ENCODE data around the gene RPA4.

RPA4 gene, protein sequence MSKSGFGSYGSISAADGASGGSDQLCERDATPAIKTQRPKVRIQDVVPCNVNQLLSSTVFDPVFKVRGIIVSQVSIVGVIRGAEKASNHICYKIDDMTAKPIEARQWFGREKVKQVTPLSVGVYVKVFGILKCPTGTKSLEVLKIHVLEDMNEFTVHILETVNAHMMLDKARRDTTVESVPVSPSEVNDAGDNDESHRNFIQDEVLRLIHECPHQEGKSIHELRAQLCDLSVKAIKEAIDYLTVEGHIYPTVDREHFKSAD
- long read RNA-seq = 0 reads

DNA sequence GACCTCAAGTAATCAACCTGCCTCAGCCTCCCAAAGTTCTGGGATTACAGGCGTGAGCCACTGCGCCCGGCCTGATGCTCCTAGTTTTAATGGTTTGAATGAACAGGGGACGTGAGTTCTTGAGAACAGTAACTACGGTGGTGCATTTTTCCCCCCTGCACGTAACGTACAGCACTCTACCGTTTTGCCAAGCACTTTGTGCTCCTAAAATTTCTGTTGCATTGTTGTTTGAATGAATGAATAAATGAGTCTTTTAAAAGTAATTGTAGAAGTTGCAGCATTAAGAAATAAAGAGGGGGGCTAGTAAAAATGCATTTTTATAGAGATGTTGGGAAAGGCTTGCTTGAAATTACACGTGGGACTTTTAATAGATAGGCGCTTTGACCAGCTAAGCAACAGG, at the start of gene RPA4:
Gene RPA4 (plus strand): TSS at position 301 of the 400 bp plus-strand sequence. CDS start 403 bp downstream, outside the sequence.
- H3K27ac ChIP-seq (replicated peaks) = no peak within 1 kb of the TSS
- H3K4me3 ChIP-seq (replicated peaks; ENCODE audit: insufficient read depth, low read length) = no peak within 1 kb of the TSS
- H3K27me3 ChIP-seq (ENCODE audit: insufficient read depth, poor library complexity, severe bottlenecking) = no peaks in the 10 kb centered on the region
- TF ChIP-seq POLR2AphosphoS5 (IDR thresholded peaks at IDR 0.05; ENCODE audit: low read depth) = no peak
- no peak for TF ChIP-seq REST (IDR thresholded peaks at IDR 0.05; ENCODE audit: insufficient replicate concordance, low read depth)
- no peak for TF ChIP-seq SPI1 (IDR thresholded peaks at IDR 0.05; ENCODE audit: borderline replicate concordance, low read depth)
- TF ChIP-seq, protein P1, sequence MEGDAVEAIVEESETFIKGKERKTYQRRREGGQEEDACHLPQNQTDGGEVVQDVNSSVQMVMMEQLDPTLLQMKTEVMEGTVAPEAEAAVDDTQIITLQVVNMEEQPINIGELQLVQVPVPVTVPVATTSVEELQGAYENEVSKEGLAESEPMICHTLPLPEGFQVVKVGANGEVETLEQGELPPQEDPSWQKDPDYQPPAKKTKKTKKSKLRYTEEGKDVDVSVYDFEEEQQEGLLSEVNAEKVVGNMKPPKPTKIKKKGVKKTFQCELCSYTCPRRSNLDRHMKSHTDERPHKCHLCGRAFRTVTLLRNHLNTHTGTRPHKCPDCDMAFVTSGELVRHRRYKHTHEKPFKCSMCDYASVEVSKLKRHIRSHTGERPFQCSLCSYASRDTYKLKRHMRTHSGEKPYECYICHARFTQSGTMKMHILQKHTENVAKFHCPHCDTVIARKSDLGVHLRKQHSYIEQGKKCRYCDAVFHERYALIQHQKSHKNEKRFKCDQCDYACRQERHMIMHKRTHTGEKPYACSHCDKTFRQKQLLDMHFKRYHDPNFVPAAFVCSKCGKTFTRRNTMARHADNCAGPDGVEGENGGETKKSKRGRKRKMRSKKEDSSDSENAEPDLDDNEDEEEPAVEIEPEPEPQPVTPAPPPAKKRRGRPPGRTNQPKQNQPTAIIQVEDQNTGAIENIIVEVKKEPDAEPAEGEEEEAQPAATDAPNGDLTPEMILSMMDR (IDR thresholded peaks at IDR 0.05; ENCODE audit: insufficient read depth, low read length) = no peak
- no peak for TF ChIP-seq GABPA (IDR thresholded peaks at IDR 0.05; ENCODE audit: low read depth)
- DNase-seq (ENCODE audit: low read depth in 1 of 2, low spot score in 1 of 2) = no peak

DNA sequence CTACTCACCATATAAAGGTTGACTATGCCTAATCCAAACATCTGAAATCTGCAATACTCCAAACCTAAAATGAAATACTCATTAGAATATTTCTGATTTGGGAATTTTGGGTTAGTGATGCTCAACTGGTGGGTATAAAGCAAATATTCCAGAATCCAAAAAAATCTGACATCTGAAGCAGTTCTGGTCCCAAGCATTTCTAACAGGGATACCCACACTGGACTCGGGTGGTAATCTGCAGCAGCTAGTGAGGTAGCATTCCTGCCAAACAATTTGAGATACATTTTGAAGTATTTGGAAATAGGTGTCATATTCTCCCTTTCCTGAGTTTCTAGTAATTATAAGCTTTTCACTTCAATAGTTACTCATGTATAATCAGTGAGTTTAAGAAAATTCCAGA, 49.6 kb upstream of the RPA4 start:
- TF ChIP-seq SPI1 (IDR thresholded peaks at IDR 0.05; ENCODE audit: borderline replicate concordance, low read depth) (no peak), GABPA (IDR thresholded peaks at IDR 0.05; ENCODE audit: low read depth) (no peak), REST (IDR thresholded peaks at IDR 0.05; ENCODE audit: insufficient replicate concordance, low read depth) (no peak), POLR2AphosphoS5 (IDR thresholded peaks at IDR 0.05; ENCODE audit: low read depth) (no peak)
- TF ChIP-seq, protein P1 (IDR thresholded peaks at IDR 0.05; ENCODE audit: insufficient read depth, low read length) = no peak
- Histone ChIP-seq H3K27ac (replicated peaks) (no peak overlapping the region), H3K4me3 (replicated peaks; ENCODE audit: insufficient read depth, low read length) (no peak overlapping the region), H3K27me3 (ENCODE audit: insufficient read depth, poor library complexity, severe bottlenecking) (no peaks in the 10 kb centered on the region)
- no peak for DNase-seq (ENCODE audit: low read depth in 1 of 2, low spot score in 1 of 2)

- TF ChIP-seq, protein P1 (IDR thresholded peaks at IDR 0.05; ENCODE audit: insufficient read depth, low read length) = no peak
- TF ChIP-seq REST (IDR thresholded peaks at IDR 0.05; ENCODE audit: insufficient replicate concordance, low read depth) (no peak), POLR2AphosphoS5 (IDR thresholded peaks at IDR 0.05; ENCODE audit: low read depth) (no peak), SPI1 (IDR thresholded peaks at IDR 0.05; ENCODE audit: borderline replicate concordance, low read depth) (no peak), GABPA (IDR thresholded peaks at IDR 0.05; ENCODE audit: low read depth) (no peak)
- Histone ChIP-seq H3K4me3 (replicated peaks; ENCODE audit: insufficient read depth, low read length) (no peak overlapping the region), H3K27me3 (ENCODE audit: insufficient read depth, poor library complexity, severe bottlenecking) (no peaks in the 10 kb centered on the region), H3K27ac (replicated peaks) (no peak overlapping the region)
- no peak for DNase-seq (ENCODE audit: low read depth in 1 of 2, low spot score in 1 of 2)
Observed at GRCh38 chrX:96835660-96836289, 47.9 kb upstream of the RPA4 start.
